ENCODE data around the gene SPATA33. TPM values are rescaled to one million over a fixed set of nuclear protein-coding genes. Genes with fewer than 3 reads are reported as not detected.
"Not testable (repeated sequence)": the region's sequence is repeated elsewhere in the genome, so short reads cannot be mapped to it uniquely, and the experiment has no call there.

The SPATA33 gene
- total RNA-seq, 2 donors from 2014 or later, result 5.6 to 14.6 TPM

DNA sequence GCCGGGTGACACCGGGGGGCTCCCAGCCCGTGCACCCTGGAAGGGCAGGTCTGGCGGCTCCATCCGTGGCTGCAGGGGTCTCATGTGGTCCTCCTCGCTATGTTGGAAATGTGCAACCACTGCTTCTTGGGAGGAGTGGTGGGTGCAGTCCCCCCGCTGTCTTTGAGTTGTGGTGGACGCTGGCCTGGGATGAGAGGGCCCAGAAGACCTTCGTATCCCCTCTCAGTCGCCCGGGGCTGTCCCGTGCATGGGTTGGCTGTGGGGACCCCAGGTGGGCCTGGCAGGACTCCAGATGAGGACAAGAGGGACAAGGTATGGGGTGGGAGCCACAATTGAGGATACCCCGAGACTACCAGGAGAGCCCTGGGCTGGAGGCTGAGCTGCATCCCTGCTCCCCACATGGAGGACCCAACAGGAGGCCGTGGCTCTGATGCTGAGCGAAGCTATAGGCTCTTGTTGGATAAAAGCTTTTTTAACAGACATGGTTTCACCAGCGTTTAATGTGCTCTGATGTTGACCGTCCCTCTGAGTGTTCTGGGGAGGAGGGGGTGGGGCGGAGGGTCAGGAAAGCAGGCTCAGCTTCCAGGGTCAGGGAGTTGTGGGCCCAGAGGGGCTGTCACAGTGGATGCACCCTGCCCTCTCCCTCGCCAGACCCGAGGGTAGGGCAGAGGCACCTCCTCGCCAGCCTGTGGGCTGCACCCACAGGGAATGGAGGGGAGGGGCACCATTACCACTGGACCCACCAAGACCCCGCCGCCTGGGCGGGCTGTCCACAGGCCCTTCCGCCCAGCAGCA lies 38.4 kb downstream of the SPATA33 start:
- Histone ChIP-seq H3K4me1 (replicated peaks) (peaks cover 3% of the 10 kb centered on the region), H3K9me3 (no peaks in the 10 kb centered on the region), H3K27me3 (replicated peaks; ENCODE audit: insufficient read depth) (no peaks in the 10 kb centered on the region), H3K4me3 (no peak overlapping the region), H3K27ac (no peak overlapping the region), H3K36me3 (peaks cover 0 to 5% of the 10 kb centered on the region in 2 donors)
- no peak for TF ChIP-seq POLR2AphosphoS5 (IDR thresholded peaks at IDR 0.05)
- no peak for TF ChIP-seq POLR2A (IDR thresholded peaks at IDR 0.05)
- TF ChIP-seq, protein P1, sequence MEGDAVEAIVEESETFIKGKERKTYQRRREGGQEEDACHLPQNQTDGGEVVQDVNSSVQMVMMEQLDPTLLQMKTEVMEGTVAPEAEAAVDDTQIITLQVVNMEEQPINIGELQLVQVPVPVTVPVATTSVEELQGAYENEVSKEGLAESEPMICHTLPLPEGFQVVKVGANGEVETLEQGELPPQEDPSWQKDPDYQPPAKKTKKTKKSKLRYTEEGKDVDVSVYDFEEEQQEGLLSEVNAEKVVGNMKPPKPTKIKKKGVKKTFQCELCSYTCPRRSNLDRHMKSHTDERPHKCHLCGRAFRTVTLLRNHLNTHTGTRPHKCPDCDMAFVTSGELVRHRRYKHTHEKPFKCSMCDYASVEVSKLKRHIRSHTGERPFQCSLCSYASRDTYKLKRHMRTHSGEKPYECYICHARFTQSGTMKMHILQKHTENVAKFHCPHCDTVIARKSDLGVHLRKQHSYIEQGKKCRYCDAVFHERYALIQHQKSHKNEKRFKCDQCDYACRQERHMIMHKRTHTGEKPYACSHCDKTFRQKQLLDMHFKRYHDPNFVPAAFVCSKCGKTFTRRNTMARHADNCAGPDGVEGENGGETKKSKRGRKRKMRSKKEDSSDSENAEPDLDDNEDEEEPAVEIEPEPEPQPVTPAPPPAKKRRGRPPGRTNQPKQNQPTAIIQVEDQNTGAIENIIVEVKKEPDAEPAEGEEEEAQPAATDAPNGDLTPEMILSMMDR (IDR thresholded peaks at IDR 0.05), result no peak
- intact Hi-C loops (cut with DNase I), result no loop called here
- WGBS, result 74% methylated on average over 23 of the region's 25 CpGs
- no peak for DNase-seq (ENCODE audit: low spot score)

DNA sequence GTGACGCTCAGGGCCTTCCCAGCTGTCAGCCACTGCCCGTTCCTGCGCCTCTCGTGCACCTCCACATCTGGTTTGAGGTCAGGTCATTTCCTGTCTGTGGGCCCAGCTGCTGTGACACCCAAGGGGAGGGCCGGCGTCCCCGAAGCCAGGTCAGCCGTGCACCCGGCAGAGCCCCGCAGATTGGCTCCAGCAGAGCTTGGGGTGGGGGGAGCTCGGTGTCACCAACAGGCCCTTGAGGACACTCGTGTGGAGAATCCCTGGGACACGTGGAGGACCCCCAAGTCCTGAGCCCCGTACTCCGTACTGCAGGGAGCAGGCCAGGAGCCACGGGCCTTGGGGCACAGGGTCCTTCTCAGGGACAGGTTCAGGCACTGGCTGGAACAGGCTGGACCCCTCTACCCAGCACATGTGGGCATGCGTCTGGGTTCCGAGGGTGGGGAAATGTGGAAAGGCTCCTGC lies 39.1 kb downstream of the SPATA33 start:
- Histone ChIP-seq H3K4me1 (replicated peaks) (peaks cover 3% of the 10 kb centered on the region), H3K36me3 (peaks cover 0 to 5% of the 10 kb centered on the region in 2 donors), H3K27ac (no peak overlapping the region), H3K4me3 (no peak overlapping the region), H3K9me3 (no peaks in the 10 kb centered on the region), H3K27me3 (replicated peaks; ENCODE audit: insufficient read depth) (no peaks in the 10 kb centered on the region)
- intact Hi-C loops (cut with DNase I), result no loop called here
- no peak for DNase-seq (ENCODE audit: low spot score)
- no peak for TF ChIP-seq POLR2AphosphoS5 (IDR thresholded peaks at IDR 0.05)
- TF ChIP-seq, protein P1 (IDR thresholded peaks at IDR 0.05), result no peak
- no peak for TF ChIP-seq POLR2A (IDR thresholded peaks at IDR 0.05)
- 81% methylated on average over 15 of the region's 18 CpGs for WGBS

DNA sequence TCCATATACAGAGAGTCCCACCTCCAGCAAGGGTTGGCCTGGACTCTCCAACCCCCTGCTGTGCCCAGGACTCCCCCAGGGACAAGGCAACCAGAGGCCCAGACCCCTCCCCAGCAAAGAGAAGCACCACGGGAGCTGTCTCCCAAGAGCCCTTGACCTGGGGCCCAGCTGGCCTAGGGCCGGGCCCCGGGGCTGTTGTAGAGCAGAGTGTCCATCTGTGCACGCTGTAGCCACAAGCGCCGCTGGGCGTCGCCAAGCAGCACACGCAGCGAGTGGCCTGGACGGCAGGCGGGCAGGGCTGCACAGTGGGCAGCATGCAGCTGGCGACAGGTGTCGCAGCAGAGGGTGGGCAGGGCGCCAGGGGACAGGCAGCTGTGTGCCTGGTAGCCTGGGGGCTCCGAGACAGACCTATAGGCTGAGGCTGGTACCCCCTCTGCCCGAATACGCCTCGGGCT lies 39.6 kb downstream of the SPATA33 start:
- DNase-seq (ENCODE audit: low spot score), result no peak
- no peak overlapping the region for H3K27ac ChIP-seq
- peaks cover 0 to 5% of the 10 kb centered on the region in 2 donors for H3K36me3 ChIP-seq
- 85% methylated on average over 19 of the region's 19 CpGs for WGBS
- intact Hi-C loops (cut with DNase I), result no loop called here
- no peaks in the 10 kb centered on the region for H3K27me3 ChIP-seq (replicated peaks; ENCODE audit: insufficient read depth)
- H3K9me3 ChIP-seq, result no peaks in the 10 kb centered on the region
- H3K4me3 ChIP-seq, result no peak overlapping the region
- H3K4me1 ChIP-seq (replicated peaks), result peaks cover 3% of the 10 kb centered on the region
- no peak for TF ChIP-seq POLR2AphosphoS5 (IDR thresholded peaks at IDR 0.05)
- no peak for TF ChIP-seq POLR2A (IDR thresholded peaks at IDR 0.05)
- TF ChIP-seq, protein P1 (IDR thresholded peaks at IDR 0.05), result no peak

DNA sequence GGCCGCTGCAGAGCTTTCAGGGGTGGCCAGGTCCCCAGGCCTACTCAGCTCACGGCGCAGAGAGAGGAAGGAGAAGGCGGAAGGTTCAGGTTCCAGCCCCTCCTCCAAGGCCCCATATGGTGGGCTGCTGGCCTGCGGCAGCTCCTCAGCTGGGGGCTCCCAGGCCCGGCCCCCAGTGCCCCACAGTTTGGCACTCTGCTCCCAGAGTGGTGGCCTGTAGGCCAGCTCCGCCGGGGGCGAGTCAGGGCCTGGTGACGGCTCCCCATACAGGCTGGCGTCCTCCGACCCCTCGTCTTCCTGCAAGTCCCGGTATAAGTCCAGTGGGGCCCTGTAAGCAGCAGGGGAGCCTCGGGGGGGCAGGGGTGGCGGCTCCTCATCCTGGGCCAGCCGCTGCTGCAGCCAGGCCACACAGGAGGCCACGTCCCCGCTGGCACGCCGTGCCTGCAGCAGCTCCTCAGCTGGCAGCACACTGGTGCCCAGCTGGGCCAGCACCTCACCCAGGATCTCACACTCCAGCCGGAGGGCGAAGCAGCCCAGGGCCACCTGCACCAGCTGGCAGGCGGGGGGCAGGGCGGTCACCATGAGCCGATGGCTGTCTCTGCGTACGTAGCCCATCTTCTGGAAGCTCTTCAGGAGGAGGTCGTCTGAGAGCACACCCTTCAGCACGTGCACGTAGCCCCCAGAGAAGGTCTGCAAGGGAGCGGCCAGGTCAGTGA lies 40.1 kb downstream of the SPATA33 start:
- Histone ChIP-seq H3K36me3 (peaks cover 0 to 5% of the 10 kb centered on the region in 2 donors), H3K27ac (no peak overlapping the region), H3K4me1 (replicated peaks) (peaks cover 6% of the 10 kb centered on the region), H3K27me3 (replicated peaks; ENCODE audit: insufficient read depth) (no peaks in the 10 kb centered on the region), H3K9me3 (no peaks in the 10 kb centered on the region), H3K4me3 (no peak overlapping the region)
- WGBS, result 91% methylated on average over 16 of the region's 32 CpGs
- intact Hi-C loops (cut with DNase I), result no loop called here
- no peak for TF ChIP-seq POLR2AphosphoS5 (IDR thresholded peaks at IDR 0.05)
- no peak for TF ChIP-seq POLR2A (IDR thresholded peaks at IDR 0.05)
- TF ChIP-seq, protein P1 (IDR thresholded peaks at IDR 0.05), result no peak
- no peak for DNase-seq (ENCODE audit: low spot score)

DNA sequence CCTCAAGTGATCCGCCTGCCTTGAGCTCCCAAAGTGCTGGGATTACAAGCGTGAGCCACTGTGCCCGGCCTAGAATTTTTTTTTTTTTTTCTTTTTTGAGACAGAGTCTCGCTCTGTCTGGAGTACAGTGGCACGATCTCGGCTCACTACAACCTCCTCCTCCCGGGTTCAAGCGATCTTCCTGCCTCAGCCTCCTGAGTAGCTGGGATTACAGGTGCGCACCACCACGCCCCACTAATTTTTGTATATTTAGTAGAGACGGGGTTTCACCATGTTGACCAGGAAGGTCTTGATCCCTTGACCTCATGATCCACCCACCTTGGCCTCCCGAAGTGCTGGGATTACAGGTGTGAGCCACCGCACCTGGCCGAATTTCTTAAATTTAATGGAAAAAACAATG lies 41.1 kb downstream of the SPATA33 start:
- H3K27ac ChIP-seq, result not testable (repeated sequence)

DNA sequence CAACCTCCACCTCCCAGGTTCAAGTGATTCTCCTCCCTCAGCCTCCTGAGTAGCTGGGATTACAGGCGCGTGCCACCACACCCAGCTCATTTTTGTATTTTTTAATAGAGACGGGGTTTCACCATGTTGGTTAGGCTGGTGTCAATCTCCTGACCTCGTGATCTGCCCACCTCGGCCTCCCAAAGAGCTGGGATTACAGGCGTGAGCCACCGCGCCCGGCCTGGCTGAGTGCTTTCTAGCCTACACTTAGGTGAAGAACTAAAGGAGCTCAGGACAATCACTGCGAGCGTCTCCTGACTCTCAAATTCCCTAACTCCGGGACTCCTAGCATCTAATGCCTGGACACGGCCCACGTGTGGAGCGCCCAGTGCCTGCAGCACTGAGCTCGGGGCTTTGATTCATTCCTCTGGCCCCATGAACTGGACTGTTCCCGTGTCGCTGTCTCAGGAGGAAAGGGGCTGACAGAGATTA lies 42.0 kb downstream of the SPATA33 start:
- H3K9me3 ChIP-seq; H3K4me1 ChIP-seq (replicated peaks); H3K27me3 ChIP-seq (replicated peaks; ENCODE audit: insufficient read depth); H3K36me3 ChIP-seq; DNase-seq (ENCODE audit: low spot score): not testable (repeated sequence)
- peak overlapping the region; percentile 35 to 92 for H3K27ac ChIP-seq
- peak overlapping the region in 1 of 2 donors; percentile 60 for H3K4me3 ChIP-seq
- 55% methylated on average over 18 of the region's 18 CpGs for WGBS
- intact Hi-C loops (cut with DNase I), result loop anchor here (2.0 to 5.0 kb wide), 3 partner anchors 23 to 887 kb away; partner anchors contain the start of genes APRT and TCF25

More for the DNA sequence above, 41.1 kb downstream of the SPATA33 start:
- H3K9me3 ChIP-seq; H3K4me3 ChIP-seq; DNase-seq (ENCODE audit: low spot score); intact Hi-C loops (cut with DNase I); H3K27me3 ChIP-seq (replicated peaks; ENCODE audit: insufficient read depth); H3K4me1 ChIP-seq (replicated peaks); H3K36me3 ChIP-seq: not testable (repeated sequence)
- 94% methylated on average over 14 of the region's 14 CpGs for WGBS
